ENCODE results near the gene TTC23L. TPM values are rescaled to one million over a fixed set of nuclear protein-coding genes. Genes with fewer than 3 reads are reported as not detected.

TTC23L gene
- total and polyA plus RNA-seq, 2 of the 8 experiments (the other 6 are each of a cell fraction or from before 2014, with no cell fraction given): 1.1 to 2.4 TPM

DNA sequence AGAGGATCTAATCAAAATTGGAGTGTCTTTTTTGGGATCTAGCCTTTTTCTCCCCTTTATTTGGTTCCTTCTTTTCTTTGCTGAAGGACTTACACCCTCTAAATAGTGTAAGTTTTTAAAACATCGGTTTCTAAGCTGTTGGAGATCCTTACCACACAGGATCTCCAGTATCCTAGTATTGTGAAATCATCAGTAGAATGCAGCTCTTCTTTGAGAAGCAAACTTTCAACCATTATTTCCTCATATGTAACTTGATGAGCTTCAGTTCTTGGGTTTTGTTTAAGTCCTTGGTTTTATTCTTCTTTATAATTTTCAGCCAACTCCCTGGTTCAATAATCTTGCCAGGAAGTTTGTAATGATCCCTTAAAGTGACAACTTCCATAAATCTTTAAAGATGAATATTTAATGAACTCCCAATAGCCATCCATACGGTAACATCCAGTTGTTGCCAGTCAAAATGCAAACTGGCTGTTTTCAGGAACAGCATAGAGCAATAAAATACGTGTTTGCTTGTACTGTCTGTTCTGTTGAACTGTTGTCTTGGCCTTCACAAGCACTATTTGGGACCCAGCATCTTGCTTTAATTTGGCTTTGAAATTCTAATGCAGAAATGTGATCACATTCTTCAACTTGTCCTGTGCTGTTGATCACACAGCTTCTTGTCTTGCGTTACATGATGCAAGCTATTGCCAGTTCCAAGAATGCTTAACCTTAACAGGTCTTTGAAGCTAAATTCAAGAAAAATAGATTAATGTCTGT lies 34.8 kb upstream of the TTC23L start (continued):
- TF ChIP-seq, protein P1, sequence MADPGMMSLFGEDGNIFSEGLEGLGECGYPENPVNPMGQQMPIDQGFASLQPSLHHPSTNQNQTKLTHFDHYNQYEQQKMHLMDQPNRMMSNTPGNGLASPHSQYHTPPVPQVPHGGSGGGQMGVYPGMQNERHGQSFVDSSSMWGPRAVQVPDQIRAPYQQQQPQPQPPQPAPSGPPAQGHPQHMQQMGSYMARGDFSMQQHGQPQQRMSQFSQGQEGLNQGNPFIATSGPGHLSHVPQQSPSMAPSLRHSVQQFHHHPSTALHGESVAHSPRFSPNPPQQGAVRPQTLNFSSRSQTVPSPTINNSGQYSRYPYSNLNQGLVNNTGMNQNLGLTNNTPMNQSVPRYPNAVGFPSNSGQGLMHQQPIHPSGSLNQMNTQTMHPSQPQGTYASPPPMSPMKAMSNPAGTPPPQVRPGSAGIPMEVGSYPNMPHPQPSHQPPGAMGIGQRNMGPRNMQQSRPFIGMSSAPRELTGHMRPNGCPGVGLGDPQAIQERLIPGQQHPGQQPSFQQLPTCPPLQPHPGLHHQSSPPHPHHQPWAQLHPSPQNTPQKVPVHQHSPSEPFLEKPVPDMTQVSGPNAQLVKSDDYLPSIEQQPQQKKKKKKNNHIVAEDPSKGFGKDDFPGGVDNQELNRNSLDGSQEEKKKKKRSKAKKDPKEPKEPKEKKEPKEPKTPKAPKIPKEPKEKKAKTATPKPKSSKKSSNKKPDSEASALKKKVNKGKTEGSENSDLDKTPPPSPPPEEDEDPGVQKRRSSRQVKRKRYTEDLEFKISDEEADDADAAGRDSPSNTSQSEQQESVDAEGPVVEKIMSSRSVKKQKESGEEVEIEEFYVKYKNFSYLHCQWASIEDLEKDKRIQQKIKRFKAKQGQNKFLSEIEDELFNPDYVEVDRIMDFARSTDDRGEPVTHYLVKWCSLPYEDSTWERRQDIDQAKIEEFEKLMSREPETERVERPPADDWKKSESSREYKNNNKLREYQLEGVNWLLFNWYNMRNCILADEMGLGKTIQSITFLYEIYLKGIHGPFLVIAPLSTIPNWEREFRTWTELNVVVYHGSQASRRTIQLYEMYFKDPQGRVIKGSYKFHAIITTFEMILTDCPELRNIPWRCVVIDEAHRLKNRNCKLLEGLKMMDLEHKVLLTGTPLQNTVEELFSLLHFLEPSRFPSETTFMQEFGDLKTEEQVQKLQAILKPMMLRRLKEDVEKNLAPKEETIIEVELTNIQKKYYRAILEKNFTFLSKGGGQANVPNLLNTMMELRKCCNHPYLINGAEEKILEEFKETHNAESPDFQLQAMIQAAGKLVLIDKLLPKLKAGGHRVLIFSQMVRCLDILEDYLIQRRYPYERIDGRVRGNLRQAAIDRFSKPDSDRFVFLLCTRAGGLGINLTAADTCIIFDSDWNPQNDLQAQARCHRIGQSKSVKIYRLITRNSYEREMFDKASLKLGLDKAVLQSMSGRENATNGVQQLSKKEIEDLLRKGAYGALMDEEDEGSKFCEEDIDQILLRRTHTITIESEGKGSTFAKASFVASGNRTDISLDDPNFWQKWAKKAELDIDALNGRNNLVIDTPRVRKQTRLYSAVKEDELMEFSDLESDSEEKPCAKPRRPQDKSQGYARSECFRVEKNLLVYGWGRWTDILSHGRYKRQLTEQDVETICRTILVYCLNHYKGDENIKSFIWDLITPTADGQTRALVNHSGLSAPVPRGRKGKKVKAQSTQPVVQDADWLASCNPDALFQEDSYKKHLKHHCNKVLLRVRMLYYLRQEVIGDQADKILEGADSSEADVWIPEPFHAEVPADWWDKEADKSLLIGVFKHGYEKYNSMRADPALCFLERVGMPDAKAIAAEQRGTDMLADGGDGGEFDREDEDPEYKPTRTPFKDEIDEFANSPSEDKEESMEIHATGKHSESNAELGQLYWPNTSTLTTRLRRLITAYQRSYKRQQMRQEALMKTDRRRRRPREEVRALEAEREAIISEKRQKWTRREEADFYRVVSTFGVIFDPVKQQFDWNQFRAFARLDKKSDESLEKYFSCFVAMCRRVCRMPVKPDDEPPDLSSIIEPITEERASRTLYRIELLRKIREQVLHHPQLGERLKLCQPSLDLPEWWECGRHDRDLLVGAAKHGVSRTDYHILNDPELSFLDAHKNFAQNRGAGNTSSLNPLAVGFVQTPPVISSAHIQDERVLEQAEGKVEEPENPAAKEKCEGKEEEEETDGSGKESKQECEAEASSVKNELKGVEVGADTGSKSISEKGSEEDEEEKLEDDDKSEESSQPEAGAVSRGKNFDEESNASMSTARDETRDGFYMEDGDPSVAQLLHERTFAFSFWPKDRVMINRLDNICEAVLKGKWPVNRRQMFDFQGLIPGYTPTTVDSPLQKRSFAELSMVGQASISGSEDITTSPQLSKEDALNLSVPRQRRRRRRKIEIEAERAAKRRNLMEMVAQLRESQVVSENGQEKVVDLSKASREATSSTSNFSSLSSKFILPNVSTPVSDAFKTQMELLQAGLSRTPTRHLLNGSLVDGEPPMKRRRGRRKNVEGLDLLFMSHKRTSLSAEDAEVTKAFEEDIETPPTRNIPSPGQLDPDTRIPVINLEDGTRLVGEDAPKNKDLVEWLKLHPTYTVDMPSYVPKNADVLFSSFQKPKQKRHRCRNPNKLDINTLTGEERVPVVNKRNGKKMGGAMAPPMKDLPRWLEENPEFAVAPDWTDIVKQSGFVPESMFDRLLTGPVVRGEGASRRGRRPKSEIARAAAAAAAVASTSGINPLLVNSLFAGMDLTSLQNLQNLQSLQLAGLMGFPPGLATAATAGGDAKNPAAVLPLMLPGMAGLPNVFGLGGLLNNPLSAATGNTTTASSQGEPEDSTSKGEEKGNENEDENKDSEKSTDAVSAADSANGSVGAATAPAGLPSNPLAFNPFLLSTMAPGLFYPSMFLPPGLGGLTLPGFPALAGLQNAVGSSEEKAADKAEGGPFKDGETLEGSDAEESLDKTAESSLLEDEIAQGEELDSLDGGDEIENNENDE (IDR thresholded peaks at IDR 0.05; ENCODE audit: insufficient replicate concordance, low read length): no peak
- TF ChIP-seq SP2 (IDR thresholded peaks at IDR 0.05; ENCODE audit: low read length): no peak
- TF ChIP-seq BCL11A (IDR thresholded peaks at IDR 0.05; ENCODE audit: low read depth in 2 of 2, low read length in 2 of 2): no peak
- no peak for TF ChIP-seq RBBP5 (IDR thresholded peaks at IDR 0.05; ENCODE audit: borderline replicate concordance, low read depth, low read length)
- no peak for TF ChIP-seq SIRT6 (IDR thresholded peaks at IDR 0.05; ENCODE audit: low read length)
- no peak for TF ChIP-seq SP1 (IDR thresholded peaks at IDR 0.05; ENCODE audit: low read depth, low read length)
- no peak for TF ChIP-seq RAD21 (IDR thresholded peaks at IDR 0.05 in 1 of 2, conservative IDR thresholded peaks at IDR 0.05 in 1 of 2; ENCODE audit: low read depth in 2 of 2, low read length in 2 of 2)
- TF ChIP-seq CEBPB (IDR thresholded peaks at IDR 0.05; ENCODE audit: low read depth, low read length): no peak
- no peak for TF ChIP-seq NRF1 (IDR thresholded peaks at IDR 0.05; ENCODE audit: low read depth, low read length)
- no peak for TF ChIP-seq EZH2 (IDR thresholded peaks at IDR 0.05; ENCODE audit: low read depth, low read length, severe bottlenecking)

Data from H1 (cell line).